GM12874 (cell line): ENCODE data around the gene CRYBB2.

Source experiments
- TF ChIP-seq, protein P1 (sequence below): IDR thresholded peaks from 2 replicates; pipeline ENCODE4 v1.5.1; 2011; ENCODE audit warnings: low read depth, mild to moderate bottlenecking, control low read depth, low read length, moderate library complexity; ENCODE audit not compliant: insufficient read depth

The CRYBB2 gene

DNA sequence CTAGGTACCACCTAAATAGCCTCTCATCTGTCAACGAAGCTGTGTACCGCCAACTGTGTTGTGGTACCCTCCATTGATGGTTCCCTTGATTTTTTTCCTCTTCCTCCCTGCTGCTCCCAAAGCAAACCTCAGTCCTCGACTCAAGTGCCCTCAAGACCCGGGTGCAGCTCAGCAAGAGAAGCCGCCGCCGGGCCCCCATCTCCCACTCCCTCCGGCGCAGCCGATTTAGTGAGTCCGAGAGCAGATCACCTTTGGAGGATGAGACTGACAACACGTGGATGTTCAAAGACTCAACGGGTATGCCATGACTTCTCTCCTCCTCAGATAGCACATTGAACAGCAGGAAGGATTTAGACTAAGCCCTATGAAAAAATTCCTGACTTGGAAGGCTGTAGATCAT is 42.2 kb upstream of the CRYBB2 start:
- TF ChIP-seq, protein P1, sequence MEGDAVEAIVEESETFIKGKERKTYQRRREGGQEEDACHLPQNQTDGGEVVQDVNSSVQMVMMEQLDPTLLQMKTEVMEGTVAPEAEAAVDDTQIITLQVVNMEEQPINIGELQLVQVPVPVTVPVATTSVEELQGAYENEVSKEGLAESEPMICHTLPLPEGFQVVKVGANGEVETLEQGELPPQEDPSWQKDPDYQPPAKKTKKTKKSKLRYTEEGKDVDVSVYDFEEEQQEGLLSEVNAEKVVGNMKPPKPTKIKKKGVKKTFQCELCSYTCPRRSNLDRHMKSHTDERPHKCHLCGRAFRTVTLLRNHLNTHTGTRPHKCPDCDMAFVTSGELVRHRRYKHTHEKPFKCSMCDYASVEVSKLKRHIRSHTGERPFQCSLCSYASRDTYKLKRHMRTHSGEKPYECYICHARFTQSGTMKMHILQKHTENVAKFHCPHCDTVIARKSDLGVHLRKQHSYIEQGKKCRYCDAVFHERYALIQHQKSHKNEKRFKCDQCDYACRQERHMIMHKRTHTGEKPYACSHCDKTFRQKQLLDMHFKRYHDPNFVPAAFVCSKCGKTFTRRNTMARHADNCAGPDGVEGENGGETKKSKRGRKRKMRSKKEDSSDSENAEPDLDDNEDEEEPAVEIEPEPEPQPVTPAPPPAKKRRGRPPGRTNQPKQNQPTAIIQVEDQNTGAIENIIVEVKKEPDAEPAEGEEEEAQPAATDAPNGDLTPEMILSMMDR: no peak

DNA sequence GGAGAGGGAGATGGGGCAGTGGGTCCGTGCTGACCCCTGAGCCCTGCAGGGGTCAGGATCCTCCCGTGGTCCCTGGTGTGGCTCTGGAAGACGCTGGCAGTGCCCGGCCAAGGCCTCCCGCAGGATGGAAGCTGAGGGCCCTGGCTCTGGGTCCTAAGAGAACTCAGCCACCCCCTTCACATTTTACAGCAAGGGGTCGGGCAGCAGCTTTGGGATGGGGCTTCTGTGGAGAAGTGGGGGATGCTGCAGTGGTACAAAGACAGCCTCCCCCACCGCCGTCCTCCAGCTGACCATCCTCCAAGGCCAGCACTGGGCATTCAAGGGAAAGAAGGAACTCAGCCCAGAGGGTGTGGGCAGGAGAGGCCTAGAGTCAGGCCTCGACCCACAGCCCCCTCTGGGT is 41.5 kb upstream of the CRYBB2 start:
- TF ChIP-seq, protein P1: no peak

DNA sequence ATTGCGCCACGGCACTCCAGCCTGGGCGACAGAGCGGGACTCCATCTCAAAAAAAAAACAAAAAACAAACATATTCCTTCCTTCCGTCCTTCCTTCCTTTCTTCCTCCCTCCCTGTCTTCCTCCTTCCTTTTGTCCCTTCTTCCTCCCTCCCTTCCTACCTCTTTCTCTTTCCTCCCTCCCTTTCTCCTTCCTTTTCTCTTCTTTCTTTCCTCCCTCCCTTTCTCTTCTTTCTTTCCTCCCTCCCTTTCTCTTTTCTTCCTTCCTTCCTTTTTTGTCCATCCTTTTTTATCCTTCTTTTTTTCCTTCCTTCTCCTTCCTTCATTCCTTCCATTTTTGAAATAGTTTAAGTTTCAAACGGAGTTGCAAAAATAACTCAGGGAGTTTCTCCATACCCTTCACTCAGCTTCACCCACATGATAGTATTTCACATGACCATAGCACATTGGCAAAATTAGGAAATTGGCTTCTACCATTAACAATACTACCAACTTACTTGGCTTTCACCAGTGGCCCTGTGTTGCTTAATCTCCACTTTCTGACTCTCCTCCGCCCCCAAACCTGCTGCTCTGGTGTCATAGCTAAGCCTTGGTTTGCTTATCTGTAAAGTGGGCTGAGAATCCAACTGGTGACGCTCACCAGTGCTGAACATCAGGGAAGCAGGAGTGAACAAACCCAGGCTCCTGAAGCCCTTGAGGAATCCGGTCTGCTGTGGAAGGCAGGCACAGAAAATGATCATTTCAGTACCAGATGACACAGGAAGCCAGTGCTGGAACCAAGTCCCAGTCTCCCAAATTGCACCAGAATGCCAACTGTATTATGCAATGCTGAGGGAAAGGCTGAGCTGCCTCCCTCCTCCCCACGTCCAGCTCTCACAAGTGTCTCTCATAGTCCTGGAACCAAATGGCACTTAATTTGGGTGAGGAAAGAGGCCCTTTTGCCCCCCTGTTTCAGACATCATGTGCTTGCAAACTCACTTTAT is 37.0 kb upstream of the CRYBB2 start:
- TF ChIP-seq, protein P1: no peak

DNA sequence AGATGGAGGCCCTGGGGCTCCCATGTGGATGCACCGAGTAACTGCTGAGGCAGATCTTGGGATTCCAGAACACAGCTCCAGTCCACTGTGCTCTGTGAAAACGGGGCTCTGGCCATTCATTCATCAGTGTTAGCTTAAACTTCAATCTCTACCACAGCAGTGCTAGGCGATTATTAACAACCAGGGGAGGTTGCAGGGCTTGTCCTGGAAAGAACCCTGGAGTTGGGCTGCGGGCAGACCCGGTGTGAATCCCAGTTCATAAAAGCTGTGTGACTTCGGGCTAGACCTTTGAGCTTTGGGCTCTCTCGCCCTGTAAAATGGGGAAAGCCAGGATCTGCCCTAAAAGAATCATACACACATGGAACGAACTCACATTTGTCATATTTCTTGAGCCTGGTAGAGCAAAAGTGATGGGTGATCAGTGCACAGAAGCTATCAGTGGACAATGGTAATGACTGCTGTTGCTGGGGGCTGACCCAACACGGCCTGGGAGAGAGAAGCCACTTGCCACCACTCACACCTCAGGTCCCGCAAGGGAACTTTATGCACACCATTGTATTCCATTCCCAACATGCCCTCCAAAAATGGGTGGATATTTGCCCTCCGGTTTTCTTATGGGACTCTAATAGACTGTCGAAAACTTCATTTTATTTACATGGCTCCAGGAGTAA is 35.4 kb upstream of the CRYBB2 start:
- TF ChIP-seq, protein P1: no peak

DNA sequence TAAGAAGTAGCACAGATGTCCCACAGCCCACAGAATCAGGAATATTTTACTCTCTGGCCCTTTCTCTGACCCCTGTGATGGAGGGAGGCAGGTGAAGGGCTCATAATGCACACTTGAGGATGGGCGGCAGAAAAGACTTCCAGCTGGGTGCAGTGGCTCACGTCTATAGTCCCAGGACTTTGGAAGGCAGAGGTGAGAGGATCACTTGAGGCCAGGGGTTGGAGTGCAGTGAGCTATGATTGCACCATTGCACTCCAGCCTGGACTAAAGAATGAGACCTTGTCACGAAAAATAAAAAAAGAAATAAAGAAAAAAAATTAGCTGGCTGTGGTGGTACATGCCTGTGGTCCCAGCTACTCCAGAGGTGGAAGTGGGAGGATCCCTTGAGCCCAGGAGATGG is 33.3 kb upstream of the CRYBB2 start:
- TF ChIP-seq, protein P1: no peak

DNA sequence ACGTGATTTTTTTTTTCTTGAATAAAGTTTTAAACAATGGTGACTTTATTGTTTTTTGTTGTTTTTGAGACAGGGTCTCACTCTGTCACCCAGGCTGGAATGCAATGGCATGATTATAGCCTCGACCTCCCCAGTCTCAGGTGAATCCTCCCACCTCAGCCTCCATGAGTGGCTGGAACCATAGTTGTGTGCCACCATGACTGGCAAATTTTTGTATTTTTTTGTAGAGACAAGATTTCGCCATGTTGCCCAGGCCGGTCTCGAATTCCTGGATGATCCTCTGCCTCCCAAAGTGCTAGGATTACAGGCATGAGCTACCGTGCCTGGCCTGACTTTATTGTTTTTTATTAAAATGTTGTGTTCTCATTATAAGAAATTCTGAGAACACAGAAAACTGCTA is 32.0 kb upstream of the CRYBB2 start:
- TF ChIP-seq, protein P1: no peak

DNA sequence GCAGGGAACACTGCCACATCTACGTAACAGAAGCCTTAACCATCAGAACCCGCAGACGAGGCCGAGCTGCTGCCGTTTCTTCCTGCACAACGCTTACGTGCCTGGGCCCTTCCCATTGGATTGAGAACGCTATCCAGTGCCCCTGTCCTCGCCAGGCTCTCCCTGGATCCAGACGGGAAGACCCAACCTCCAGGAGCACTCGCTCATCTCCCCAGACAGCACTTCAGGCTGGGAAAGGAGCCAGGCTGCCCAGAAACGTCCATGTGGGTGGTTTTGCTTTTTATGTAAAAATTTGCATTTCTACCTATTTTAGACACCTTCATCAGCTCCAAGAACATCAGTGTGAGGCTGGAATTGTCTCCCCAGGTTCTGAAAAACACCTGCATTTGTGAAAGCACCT is 27.0 kb upstream of the CRYBB2 start:
- TF ChIP-seq, protein P1: no peak
